Measurements from ENCODE around the gene NKX1-2.

NKX1-2 gene

DNA sequence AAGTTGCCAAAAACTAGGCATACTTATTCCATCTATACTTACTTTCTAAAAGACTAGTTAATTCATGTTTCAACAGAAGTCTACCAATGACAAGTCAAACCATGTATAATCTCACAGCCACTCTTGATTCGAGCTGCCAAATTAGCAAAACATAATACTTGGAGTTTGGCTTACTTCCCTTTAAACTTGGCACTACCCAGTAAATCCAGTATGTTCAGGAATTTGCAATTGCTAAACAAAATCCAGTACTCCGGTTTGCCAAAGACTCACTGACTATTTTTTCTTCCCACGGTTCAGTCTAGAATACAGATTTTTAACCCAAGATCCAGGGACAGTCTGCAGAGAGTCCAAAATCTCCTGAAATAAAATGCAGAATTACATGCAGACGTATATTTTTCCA lies 35.8 kb downstream of the NKX1-2 start:
- no peak for DNase-seq

DNA sequence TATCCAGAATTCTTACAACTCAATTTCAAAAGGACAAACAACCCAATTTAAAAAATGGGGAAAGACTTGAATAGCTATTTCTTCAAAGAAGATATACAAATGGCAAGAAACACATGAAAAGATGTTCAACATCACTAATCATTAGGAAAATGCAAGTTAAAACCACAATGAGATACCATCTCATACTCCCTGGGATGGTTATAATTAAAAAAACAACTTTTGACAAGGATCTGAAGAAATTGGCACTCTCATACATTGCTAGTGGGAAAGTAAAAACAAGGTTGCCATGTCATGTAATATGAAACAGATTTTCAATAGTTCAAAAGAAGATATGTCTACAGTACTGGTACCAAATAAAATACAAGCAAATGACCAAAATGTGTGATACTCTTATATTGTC lies 40.1 kb downstream of the NKX1-2 start:
- no peak for DNase-seq

DNA sequence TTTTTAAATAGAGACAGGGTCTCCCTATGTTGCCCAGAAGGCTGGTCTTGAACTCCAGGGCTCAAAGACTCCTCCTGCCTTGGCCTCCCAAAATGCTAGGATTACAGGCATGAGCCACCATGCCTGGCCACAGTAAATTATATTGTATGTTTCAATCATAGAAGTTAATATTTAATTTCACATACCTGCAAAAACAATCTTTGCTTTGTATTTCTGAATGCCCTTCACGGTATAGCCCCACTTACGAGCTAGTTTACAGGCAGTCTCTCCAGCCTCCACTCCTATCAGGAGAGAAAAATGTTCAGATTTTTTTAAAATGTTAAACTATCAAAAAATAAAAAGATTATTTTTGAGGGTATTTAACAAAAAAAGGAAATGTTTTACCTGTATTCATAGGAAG lies 41.5 kb downstream of the NKX1-2 start:
- DNase-seq: no peak

GRCh38 chr10:124407456-124407855 lies 42.4 kb downstream of the NKX1-2 start:
- DNase-seq: no peak

DNA sequence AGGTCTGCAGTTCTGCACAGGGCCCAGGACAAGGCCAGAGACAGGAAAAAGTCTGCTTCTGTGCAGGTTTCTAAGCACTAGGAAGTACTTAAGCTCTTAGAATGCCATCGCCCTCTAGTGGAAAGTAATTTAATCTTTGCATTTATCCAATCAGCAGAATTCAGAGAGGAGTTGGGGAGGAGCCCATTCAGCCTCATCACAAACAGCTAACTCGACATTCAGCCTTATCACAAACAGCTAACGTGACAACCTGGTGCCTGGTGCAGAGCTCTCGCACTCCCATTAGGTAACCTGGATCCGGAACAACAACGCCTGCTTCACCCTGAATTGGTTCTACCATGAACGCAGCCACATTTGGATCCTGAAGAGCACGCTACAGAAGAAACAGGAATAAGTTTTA lies 46.3 kb downstream of the NKX1-2 start:
- DNase-seq: peak; percentile 24 to 74

GRCh38 chr10:124402273-124402672 lies 47.6 kb downstream of the NKX1-2 start:
- no peak for DNase-seq

GRCh38 chr10:124401633-124402032 lies 48.2 kb downstream of the NKX1-2 start:
- no peak for DNase-seq

Data from CD4-positive, alpha-beta T cell treated with Interleukin-1 beta for 1 hour (primary cell).